Measurements from ENCODE around the gene ADGRV1. TPM values are rescaled to one million over a fixed set of nuclear protein-coding genes. Genes with fewer than 3 reads are reported as not detected.
"Not testable (repeated sequence)": the region's sequence is repeated elsewhere in the genome, so short reads cannot be mapped to it uniquely, and the experiment has no call there.

The ADGRV1 gene
- total and polyA plus RNA-seq, 2 donors: 2.2 to 5.1 TPM

DNA sequence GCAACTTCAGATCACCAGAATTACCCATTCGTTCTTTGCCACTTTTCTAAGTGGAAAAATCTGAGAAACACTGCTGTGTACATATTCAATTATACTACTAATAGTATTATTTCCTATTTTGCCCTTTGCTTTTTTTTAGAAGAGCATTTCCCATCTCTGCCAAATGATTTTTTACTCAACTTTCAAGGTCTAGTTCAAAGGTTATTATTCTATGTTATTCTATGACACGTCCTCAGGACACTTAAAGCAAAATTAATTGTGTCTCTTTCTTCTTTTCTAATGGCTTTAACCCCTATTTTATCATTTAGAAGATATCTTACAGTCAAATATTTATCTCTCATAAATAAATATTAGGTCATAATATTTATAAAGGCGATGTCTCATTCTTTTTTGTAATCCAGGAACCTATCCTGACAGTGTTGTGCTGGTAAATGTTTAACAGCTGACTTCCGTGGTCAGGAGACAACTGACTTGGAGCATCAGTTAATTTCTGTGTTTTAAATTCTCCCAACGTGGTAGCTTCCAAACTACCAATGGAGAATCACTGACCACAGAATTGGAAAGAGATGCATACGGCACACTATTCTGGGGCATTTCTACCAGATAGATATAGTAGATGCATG is 449.3 kb downstream of the ADGRV1 start:
- Histone ChIP-seq H3K27ac (ENCODE audit: low read depth in 1 of 2, low read length in 1 of 2) (no peak overlapping the region), H3K4me3 (ENCODE audit: low read length in 2 of 2) (no peak overlapping the region), H3K36me3 (ENCODE audit: control insufficient read depth in 2 of 2, insufficient read depth in 2 of 2, low read length in 1 of 2) (no peaks in the 10 kb centered on the region), H3K9me3 (ENCODE audit: control insufficient read depth in 2 of 2, insufficient read depth in 1 of 2, low read length in 1 of 2) (no peaks in the 10 kb centered on the region), H3K27me3 (ENCODE audit: control insufficient read depth in 2 of 2, insufficient read depth in 1 of 2, low read length in 1 of 2) (no peaks in the 10 kb centered on the region), H3K4me1 (ENCODE audit: control insufficient read depth in 2 of 2, insufficient read depth in 2 of 2, low read length in 2 of 2) (no peaks in the 10 kb centered on the region)
- DNase-seq (ENCODE audit: low read depth in 6 of 9, low spot score in 9 of 9): no peak
- 95% methylated on average over 6 of the region's 6 CpGs for WGBS

DNA sequence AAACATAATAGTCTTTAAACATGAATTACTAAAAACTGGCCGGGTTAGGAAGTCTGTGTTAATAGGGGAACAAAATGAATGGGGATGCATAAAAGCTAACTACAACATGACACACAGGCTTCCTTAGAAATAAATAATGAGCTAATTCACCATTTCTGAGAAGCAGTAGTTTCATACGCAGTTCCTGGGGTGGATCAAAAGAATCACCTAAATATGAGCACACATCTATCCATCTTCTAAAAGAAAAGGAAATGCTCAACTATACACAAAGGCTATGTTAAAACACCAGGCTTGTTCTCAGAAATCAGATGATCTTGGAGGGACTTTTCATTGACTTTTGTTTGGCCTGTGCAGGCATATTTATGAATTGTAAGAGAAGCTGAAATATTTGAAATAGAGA is 451.5 kb downstream of the ADGRV1 start:
- Histone ChIP-seq H3K4me1 (ENCODE audit: control insufficient read depth in 2 of 2, insufficient read depth in 2 of 2, low read length in 2 of 2) (no peaks in the 10 kb centered on the region), H3K4me3 (ENCODE audit: low read length in 2 of 2) (no peak overlapping the region), H3K9me3 (ENCODE audit: control insufficient read depth in 2 of 2, insufficient read depth in 1 of 2, low read length in 1 of 2) (no peaks in the 10 kb centered on the region), H3K27ac (ENCODE audit: low read depth in 1 of 2, low read length in 1 of 2) (no peak overlapping the region), H3K27me3 (ENCODE audit: control insufficient read depth in 2 of 2, insufficient read depth in 1 of 2, low read length in 1 of 2) (no peaks in the 10 kb centered on the region), H3K36me3 (ENCODE audit: control insufficient read depth in 2 of 2, insufficient read depth in 2 of 2, low read length in 1 of 2) (no peaks in the 10 kb centered on the region)
- no peak for DNase-seq (ENCODE audit: low read depth in 6 of 9, low spot score in 9 of 9)
- 91% methylated on average over 2 of the region's 2 CpGs for WGBS

DNA sequence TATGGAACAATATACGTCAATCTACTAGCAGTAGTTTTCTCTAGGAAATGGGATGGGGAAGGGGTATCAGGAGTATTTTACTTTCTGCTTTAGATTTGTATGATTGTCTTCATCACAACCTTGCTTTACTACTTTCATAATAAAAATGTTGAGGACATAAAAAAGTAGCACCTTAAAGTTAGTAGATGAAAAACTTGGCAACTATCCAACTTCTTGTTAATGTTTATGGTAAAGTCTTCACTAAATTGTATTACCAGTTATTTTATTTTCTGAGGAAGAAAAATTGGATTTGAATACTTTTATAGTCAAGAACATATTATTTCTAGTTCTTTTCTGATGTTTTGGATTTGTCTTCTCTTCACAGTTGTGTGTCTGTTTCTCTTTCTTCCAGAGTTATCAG is 452.4 kb downstream of the ADGRV1 start:
- Histone ChIP-seq H3K27ac (ENCODE audit: low read depth in 1 of 2, low read length in 1 of 2) (no peak overlapping the region), H3K4me1 (ENCODE audit: control insufficient read depth in 2 of 2, insufficient read depth in 2 of 2, low read length in 2 of 2) (no peaks in the 10 kb centered on the region), H3K9me3 (ENCODE audit: control insufficient read depth in 2 of 2, insufficient read depth in 1 of 2, low read length in 1 of 2) (no peaks in the 10 kb centered on the region), H3K36me3 (ENCODE audit: control insufficient read depth in 2 of 2, insufficient read depth in 2 of 2, low read length in 1 of 2) (no peaks in the 10 kb centered on the region), H3K4me3 (ENCODE audit: low read length in 2 of 2) (no peak overlapping the region), H3K27me3 (ENCODE audit: control insufficient read depth in 2 of 2, insufficient read depth in 1 of 2, low read length in 1 of 2) (no peaks in the 10 kb centered on the region)
- DNase-seq (ENCODE audit: low read depth in 6 of 9, low spot score in 9 of 9): no peak
- WGBS: 98% methylated on average over 1 of the region's 1 CpG

DNA sequence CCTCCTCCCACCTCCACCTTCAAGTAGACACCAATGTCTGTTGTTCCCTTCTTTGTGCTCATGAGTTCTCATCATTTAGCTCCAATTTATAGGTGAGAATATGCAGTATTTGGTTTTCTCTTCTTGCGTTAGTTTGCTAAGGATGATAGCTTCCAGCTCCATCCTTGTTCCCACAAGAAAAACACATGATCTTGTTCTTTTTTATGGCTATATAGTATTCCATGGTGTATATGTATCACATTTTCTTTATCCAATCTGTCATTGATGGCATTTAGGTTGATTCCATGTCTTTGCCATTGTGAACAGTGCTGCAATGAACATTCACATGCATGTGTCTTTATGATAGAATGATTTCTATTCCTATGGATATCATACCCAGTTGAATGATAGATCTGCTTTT is 454.3 kb downstream of the ADGRV1 start:
- H3K4me3 ChIP-seq (ENCODE audit: low read length in 2 of 2); H3K4me1 ChIP-seq (ENCODE audit: control insufficient read depth in 2 of 2, insufficient read depth in 2 of 2, low read length in 2 of 2); H3K9me3 ChIP-seq (ENCODE audit: control insufficient read depth in 2 of 2, insufficient read depth in 1 of 2, low read length in 1 of 2); H3K36me3 ChIP-seq (ENCODE audit: control insufficient read depth in 2 of 2, insufficient read depth in 2 of 2, low read length in 1 of 2); H3K27ac ChIP-seq (ENCODE audit: low read depth in 1 of 2, low read length in 1 of 2); H3K27me3 ChIP-seq (ENCODE audit: control insufficient read depth in 2 of 2, insufficient read depth in 1 of 2, low read length in 1 of 2); DNase-seq (ENCODE audit: low read depth in 6 of 9, low spot score in 9 of 9): not testable (repeated sequence)
- 97% methylated on average over 1 of the region's 1 CpG for WGBS

DNA sequence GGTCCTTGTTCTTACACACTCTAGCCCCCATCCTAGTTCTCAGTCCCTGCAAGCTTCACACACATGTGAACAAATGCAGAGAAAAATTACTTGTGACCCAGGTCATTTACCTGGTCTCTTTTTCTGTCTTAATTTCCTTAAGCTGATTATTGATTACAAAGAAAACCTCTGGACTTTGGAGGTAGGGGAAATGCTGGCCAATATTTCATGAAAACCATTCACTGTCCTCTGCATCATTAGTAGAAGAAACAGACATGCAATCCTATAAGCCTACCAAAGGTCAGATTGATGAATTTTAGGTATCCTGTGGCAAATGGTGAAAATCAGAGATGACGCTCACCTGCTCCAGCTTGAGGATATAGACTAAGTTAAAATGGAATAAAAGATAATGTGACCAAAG is 457.7 kb downstream of the ADGRV1 start:
- Histone ChIP-seq H3K4me1 (ENCODE audit: control insufficient read depth in 2 of 2, insufficient read depth in 2 of 2, low read length in 2 of 2) (no peaks in the 10 kb centered on the region), H3K27ac (ENCODE audit: low read depth in 1 of 2, low read length in 1 of 2) (no peak overlapping the region), H3K27me3 (ENCODE audit: control insufficient read depth in 2 of 2, insufficient read depth in 1 of 2, low read length in 1 of 2) (no peaks in the 10 kb centered on the region), H3K9me3 (ENCODE audit: control insufficient read depth in 2 of 2, insufficient read depth in 1 of 2, low read length in 1 of 2) (no peaks in the 10 kb centered on the region), H3K4me3 (ENCODE audit: low read length in 2 of 2) (no peak overlapping the region), H3K36me3 (ENCODE audit: control insufficient read depth in 2 of 2, insufficient read depth in 2 of 2, low read length in 1 of 2) (no peaks in the 10 kb centered on the region)
- DNase-seq (ENCODE audit: low read depth in 6 of 9, low spot score in 9 of 9): no peak
- 98% methylated on average over 1 of the region's 1 CpG for WGBS

DNA sequence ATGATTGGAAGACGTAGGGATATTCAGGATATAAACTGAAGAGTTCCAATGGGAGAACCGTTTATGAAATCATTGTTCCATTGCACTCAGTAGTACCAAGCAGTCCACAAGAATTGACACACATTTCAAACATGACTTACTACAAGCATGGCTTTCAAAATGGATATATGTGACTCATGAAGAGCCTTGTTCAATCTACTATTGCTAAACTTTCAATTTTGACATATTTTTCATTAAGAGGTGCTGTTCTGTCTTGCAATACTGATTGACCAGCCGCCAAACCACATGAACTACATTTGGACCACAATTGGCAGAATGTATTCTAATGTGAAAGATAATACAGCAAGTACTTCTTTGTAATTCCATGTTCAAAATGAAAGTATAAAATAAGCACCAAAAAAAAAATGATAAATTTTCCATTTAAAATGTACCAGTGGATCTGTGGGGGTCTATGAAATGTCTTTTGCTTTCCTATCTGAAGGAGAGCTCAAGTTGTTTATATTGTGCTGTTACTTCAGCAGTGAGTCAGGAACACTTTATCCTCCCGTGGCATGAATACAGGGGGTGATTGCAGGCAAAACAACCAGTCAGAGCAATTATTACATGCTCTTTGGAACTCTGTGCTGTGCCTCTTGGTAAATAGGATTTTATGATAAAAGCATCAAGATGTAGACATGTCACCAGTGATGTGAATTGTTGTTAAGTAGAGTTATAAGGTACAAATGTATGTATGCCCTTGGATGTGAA is 458.5 kb downstream of the ADGRV1 start:
- Histone ChIP-seq H3K4me3 (ENCODE audit: low read length in 2 of 2) (no peak overlapping the region), H3K36me3 (ENCODE audit: control insufficient read depth in 2 of 2, insufficient read depth in 2 of 2, low read length in 1 of 2) (no peaks in the 10 kb centered on the region), H3K27me3 (ENCODE audit: control insufficient read depth in 2 of 2, insufficient read depth in 1 of 2, low read length in 1 of 2) (no peaks in the 10 kb centered on the region), H3K4me1 (ENCODE audit: control insufficient read depth in 2 of 2, insufficient read depth in 2 of 2, low read length in 2 of 2) (no peaks in the 10 kb centered on the region), H3K27ac (ENCODE audit: low read depth in 1 of 2, low read length in 1 of 2) (no peak overlapping the region), H3K9me3 (ENCODE audit: control insufficient read depth in 2 of 2, insufficient read depth in 1 of 2, low read length in 1 of 2) (no peaks in the 10 kb centered on the region)
- WGBS: 71% methylated on average over 4 of the region's 4 CpGs
- no peak for DNase-seq (ENCODE audit: low read depth in 6 of 9, low spot score in 9 of 9)

DNA sequence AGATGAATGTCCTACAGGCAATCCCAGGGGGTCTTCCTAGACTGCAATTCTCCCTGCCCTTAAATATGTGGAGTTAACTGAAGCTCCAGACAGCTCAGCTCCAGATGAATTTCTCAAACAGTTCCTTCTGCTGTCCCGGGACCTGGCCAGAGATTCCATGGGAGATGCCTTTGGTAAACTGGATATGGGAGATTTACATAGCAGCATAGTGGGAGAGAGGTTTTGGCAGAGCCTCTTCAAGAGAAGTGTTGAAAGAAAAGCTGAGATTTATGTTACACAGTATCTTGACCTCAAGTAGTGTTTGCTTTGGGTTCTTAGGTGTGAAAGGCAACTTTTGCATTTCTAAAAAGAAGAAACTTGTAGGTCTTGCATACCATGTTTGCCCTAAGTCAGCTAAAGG is 459.6 kb downstream of the ADGRV1 start:
- Histone ChIP-seq H3K4me3 (ENCODE audit: low read length in 2 of 2) (no peak overlapping the region), H3K9me3 (ENCODE audit: control insufficient read depth in 2 of 2, insufficient read depth in 1 of 2, low read length in 1 of 2) (no peaks in the 10 kb centered on the region), H3K36me3 (ENCODE audit: control insufficient read depth in 2 of 2, insufficient read depth in 2 of 2, low read length in 1 of 2) (no peaks in the 10 kb centered on the region), H3K4me1 (ENCODE audit: control insufficient read depth in 2 of 2, insufficient read depth in 2 of 2, low read length in 2 of 2) (no peaks in the 10 kb centered on the region), H3K27me3 (ENCODE audit: control insufficient read depth in 2 of 2, insufficient read depth in 1 of 2, low read length in 1 of 2) (no peaks in the 10 kb centered on the region), H3K27ac (ENCODE audit: low read depth in 1 of 2, low read length in 1 of 2) (no peak overlapping the region)
- no peak for DNase-seq (ENCODE audit: low read depth in 6 of 9, low spot score in 9 of 9)
- 93% methylated on average over 1 of the region's 1 CpG for WGBS

DNA sequence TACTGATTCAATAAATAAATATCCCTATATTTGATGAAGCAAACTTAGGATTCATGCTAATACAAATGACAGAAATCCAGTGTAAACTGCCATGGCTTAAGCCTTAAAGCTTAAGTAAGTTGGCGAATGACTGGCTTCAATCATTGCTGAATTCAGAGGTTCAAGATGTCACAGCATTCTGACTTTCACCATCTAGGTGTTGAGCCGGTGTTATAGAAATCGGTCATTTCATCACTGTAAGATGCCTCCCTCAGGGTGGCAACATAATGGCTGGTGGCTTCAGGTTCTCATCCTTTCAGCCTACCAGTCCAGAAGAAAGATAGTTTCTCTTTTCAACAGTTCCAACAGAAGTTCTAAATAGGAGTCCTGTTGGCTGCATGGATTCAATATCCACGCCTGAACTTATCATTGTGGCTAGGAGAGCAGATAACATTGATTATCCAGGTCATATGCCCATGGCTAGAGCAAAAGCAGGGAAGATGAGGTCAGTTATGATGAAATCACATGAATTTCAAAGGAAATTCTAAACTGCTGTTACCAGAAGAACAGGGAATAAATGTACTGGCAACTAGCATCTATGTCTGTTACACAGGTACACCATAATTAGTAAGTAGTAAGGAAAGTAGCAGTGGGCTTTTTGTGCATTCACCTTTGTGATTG is 460.2 kb downstream of the ADGRV1 start:
- Histone ChIP-seq H3K4me1 (ENCODE audit: control insufficient read depth in 2 of 2, insufficient read depth in 2 of 2, low read length in 2 of 2) (no peaks in the 10 kb centered on the region), H3K27ac (ENCODE audit: low read depth in 1 of 2, low read length in 1 of 2) (no peak overlapping the region), H3K27me3 (ENCODE audit: control insufficient read depth in 2 of 2, insufficient read depth in 1 of 2, low read length in 1 of 2) (no peaks in the 10 kb centered on the region), H3K4me3 (ENCODE audit: low read length in 2 of 2) (no peak overlapping the region), H3K9me3 (ENCODE audit: control insufficient read depth in 2 of 2, insufficient read depth in 1 of 2, low read length in 1 of 2) (no peaks in the 10 kb centered on the region), H3K36me3 (ENCODE audit: control insufficient read depth in 2 of 2, insufficient read depth in 2 of 2, low read length in 1 of 2) (no peaks in the 10 kb centered on the region)
- 48% methylated on average over 4 of the region's 4 CpGs for WGBS
- DNase-seq (ENCODE audit: low read depth in 6 of 9, low spot score in 9 of 9): no peak

DNA sequence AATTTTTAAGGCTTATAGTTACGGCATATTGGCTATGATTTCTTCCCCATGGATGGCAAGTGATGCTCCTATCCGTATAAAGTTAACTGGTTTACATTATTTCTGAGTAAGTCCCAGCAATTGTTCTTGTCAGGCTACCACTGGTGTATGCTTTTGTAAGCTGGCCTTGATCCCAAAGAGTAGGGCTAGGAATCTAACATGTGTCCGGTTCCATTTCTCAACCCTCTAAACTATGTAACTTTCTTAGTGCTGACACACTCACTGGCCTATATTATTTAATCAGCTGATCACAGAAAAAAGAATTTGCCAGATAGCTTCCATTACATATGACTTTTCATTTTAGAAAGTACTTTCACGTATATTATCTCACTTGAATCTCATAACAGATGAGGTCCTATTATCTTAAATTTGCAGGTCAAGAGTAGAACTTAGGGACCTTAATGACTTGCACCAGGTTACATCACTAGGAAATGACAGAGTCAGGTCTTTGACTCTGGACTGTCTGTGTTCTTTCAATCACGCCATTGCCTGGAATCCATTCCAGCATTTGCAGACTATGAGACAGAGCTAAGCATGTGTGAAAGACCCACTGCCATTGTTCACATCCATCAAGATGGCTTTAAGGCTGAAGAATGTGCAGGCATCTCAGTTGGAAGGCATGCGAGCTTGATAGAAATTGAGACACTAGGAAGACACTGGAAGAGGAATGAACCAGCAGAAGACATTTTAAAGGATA is 461.6 kb downstream of the ADGRV1 start:
- Histone ChIP-seq H3K27ac (ENCODE audit: low read depth in 1 of 2, low read length in 1 of 2) (no peak overlapping the region), H3K9me3 (ENCODE audit: control insufficient read depth in 2 of 2, insufficient read depth in 1 of 2, low read length in 1 of 2) (no peaks in the 10 kb centered on the region), H3K4me3 (ENCODE audit: low read length in 2 of 2) (no peak overlapping the region), H3K4me1 (ENCODE audit: control insufficient read depth in 2 of 2, insufficient read depth in 2 of 2, low read length in 2 of 2) (no peaks in the 10 kb centered on the region), H3K27me3 (ENCODE audit: control insufficient read depth in 2 of 2, insufficient read depth in 1 of 2, low read length in 1 of 2) (no peaks in the 10 kb centered on the region), H3K36me3 (ENCODE audit: control insufficient read depth in 2 of 2, insufficient read depth in 2 of 2, low read length in 1 of 2) (no peaks in the 10 kb centered on the region)
- no peak for DNase-seq (ENCODE audit: low read depth in 6 of 9, low spot score in 9 of 9)
- 98% methylated on average over 6 of the region's 6 CpGs for WGBS
